GM19468 (cell line): ENCODE measurements around the gene MB.
"Not testable (repeated sequence)": the region's sequence is repeated elsewhere in the genome, so short reads cannot be mapped to it uniquely, and the experiment has no call there.

Experiments
- ATAC-seq: cut with Tn5 transposase; IDR thresholded peaks from one replicate; pipeline ENCODE4 v1.9.1; 2021; ENCODE audit warnings: mild to moderate bottlenecking, moderate library complexity, moderate number of reproducible peaks; ENCODE audit not compliant: unreplicated experiment; ENCODE audit errors: extremely low read depth

The MB gene

GRCh38 chr22:35617137-35617755 lies at the start of gene MB:
TSS of gene MB (minus strand) at chr22:35617329. CDS start at chr22:35617257, 72 bp downstream.
- no peak for ATAC-seq

- ATAC-seq, result not testable (repeated sequence)
These were observed 49.6 kb upstream of the MB start for GRCh38 chr22:35666699-35667098.

- no peak for ATAC-seq
These were observed 47.9 kb upstream of the MB start for GRCh38 chr22:35664955-35665587.

GRCh38 chr22:35663371-35663770 lies 46.2 kb upstream of the MB start:
- no peak for ATAC-seq

- no peak for ATAC-seq
These were observed 45.8 kb upstream of the MB start for GRCh38 chr22:35662914-35663313.

- ATAC-seq, result no peak
These were observed 44.3 kb upstream of the MB start for GRCh38 chr22:35661464-35661863.

GRCh38 chr22:35660291-35661127 lies 43.4 kb upstream of the MB start:
- no peak for ATAC-seq

GRCh38 chr22:35657571-35658312 lies 40.6 kb upstream of the MB start:
- ATAC-seq, result no peak

- ATAC-seq, result no peak
These were observed 39.2 kb upstream of the MB start for GRCh38 chr22:35656284-35656752.

- no peak for ATAC-seq
These were observed 36.7 kb upstream of the MB start for GRCh38 chr22:35653824-35654223.

- no peak for ATAC-seq
These were observed 34.0 kb upstream of the MB start for GRCh38 chr22:35651085-35651484.

GRCh38 chr22:35649636-35650250 lies 32.6 kb upstream of the MB start:
- no peak for ATAC-seq

GRCh38 chr22:35649026-35649553 lies 32.0 kb upstream of the MB start:
- no peak for ATAC-seq

- ATAC-seq, result no peak
These were observed 31.2 kb upstream of the MB start, which contains the start of gene APOL6 for GRCh38 chr22:35648066-35649025. TSS of gene APOL6 (plus strand) at chr22:35648446. CDS start at chr22:35656426, 7,980 bp downstream.

- ATAC-seq, result no peak
These were observed 28.5 kb upstream of the MB start for GRCh38 chr22:35645646-35646045.

GRCh38 chr22:35643991-35644390 lies 26.9 kb upstream of the MB start:
- no peak for ATAC-seq

GRCh38 chr22:35642305-35642741 lies 25.2 kb upstream of the MB start:
- ATAC-seq, result no peak

- no peak for ATAC-seq
These were observed 24.5 kb upstream of the MB start for GRCh38 chr22:35641494-35642120.
